ENCODE measurements around the gene ATXN3.

The ATXN3 gene

DNA sequence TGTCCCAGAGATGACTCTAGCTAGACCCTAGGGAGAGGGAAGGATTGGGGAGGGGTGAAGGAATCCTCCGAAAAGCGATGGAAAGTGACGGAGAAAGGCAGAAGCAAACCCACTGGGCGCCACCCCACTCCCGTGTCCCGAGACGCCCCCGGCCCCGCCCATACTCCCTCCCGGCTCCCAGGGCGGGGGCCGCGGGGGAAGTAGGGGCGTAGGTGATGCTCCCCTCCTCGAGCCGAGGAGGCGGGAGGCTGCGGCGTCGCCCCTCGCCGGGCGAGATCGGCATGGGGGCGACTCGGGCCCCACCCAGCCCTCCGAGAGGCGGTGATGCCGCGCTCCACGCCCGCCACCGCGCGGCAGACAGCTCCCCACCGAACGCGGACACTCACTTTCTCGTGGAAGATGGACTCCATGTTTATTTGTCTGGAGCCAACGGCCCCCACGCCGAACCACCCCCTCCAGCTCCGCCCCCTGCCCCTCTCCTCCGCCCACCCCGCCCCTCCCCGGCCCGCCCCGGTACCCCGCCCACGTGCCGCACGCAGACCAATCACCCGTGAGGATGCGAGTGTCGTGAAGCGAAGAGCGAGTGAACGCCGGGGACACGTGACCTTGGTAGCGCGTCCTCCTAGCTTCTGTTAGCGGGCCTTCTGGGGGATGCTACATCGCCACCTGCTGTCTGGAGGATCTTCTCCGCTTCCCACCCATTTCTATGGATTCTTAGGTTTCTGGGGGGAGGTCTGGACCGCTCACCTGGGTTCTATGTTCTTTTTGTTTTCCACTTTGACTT, at the start of gene ATXN3 (continued):
- TF ChIP-seq, protein P1, sequence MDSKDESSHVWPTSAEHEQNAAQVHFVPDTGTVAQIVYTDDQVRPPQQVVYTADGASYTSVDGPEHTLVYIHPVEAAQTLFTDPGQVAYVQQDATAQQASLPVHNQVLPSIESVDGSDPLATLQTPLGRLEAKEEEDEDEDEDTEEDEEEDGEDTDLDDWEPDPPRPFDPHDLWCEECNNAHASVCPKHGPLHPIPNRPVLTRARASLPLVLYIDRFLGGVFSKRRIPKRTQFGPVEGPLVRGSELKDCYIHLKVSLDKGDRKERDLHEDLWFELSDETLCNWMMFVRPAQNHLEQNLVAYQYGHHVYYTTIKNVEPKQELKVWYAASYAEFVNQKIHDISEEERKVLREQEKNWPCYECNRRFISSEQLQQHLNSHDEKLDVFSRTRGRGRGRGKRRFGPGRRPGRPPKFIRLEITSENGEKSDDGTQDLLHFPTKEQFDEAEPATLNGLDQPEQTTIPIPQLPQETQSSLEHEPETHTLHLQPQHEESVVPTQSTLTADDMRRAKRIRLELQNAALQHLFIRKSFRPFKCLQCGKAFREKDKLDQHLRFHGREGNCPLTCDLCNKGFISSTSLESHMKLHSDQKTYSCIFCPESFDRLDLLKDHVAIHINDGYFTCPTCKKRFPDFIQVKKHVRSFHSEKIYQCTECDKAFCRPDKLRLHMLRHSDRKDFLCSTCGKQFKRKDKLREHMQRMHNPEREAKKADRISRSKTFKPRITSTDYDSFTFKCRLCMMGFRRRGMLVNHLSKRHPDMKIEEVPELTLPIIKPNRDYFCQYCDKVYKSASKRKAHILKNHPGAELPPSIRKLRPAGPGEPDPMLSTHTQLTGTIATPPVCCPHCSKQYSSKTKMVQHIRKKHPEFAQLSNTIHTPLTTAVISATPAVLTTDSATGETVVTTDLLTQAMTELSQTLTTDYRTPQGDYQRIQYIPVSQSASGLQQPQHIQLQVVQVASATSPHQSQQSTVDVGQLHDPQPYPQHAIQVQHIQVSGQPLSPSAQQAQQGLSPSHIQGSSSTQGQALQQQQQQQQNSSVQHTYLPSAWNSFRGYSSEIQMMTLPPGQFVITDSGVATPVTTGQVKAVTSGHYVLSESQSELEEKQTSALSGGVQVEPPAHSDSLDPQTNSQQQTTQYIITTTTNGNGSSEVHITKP (tag by site-specific recombination; IDR thresholded peaks at IDR 0.05) = peak; percentile 96

DNA sequence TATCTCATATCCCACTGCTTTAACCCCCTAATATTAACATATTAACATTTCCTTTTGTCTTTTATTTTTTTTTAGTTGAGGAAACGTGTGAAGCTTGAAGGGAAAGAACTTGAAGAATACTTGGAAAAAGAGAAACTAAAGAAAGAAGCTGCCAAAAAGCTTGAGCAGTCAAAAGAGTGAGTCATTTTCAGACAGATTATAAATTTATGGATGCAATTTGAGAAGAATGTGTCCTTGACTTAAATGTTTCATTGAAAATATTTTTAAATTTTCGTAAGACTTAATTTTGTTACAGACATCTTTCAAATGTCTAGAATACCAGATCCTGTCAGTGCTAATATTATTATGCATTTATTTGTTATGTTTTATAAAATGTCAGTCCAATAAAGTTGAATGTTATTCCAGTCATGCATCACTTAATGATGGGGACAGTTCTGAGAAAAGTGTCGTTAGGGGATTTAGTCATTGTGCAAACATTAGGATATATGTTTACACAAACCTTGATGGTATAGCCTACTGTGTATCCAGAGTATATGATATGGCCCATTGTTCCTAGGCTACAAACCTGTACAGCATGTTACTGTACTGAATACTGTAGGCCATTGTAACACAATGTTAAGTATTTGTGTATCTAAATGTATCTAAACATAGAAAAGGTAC, 48.0 kb upstream of the ATXN3 start:
- peaks cover 52 to 68% of the 10 kb centered on the region in 2 experiments for H3K36me3 ChIP-seq (ENCODE audit: control insufficient read depth in 2 of 2, insufficient read depth in 1 of 2, low read length in 2 of 2)
- POLR2A ChIA-PET = no interaction called here
- H3K4me3 ChIP-seq (ENCODE audit: low read depth, low read length) = no peak overlapping the region
- no peaks in the 10 kb centered on the region for H3K9me3 ChIP-seq (ENCODE audit: control insufficient read depth, insufficient read depth, low read depth, low read length)
- CTCF ChIA-PET = interaction anchor here (0.6 to 1.2 kb wide), 3 partner anchors 157 to 198 kb away, joined by 3 to 4 read pairs (median 3); no protein-coding TSS in a partner anchor
- no peak overlapping the region for H3K27ac ChIP-seq (ENCODE audit: extremely low read depth, low read depth, low read length)
- H3K4me1 ChIP-seq (ENCODE audit: control insufficient read depth, insufficient read depth, low read length) = peaks cover 14% of the 10 kb centered on the region
- TF ChIP-seq ZNF529 (tag by site-specific recombination; IDR thresholded peaks at IDR 0.05; ENCODE audit: insufficient replicate concordance) (no peak), MYNN (tag by site-specific recombination; IDR thresholded peaks at IDR 0.05; ENCODE audit: borderline replicate concordance) (no peak), ZNF24 (tag by site-specific recombination; IDR thresholded peaks at IDR 0.05) (peak; percentile 51; the same call in 1 of the 2 replicates), WT1 (tag by site-specific recombination; IDR thresholded peaks at IDR 0.05) (no peak; the same call in 1 of the 2 replicates), ZNF558 (tag by site-specific recombination; IDR thresholded peaks at IDR 0.05) (no peak), PRDM1 (tag by site-specific recombination; IDR thresholded peaks at IDR 0.05) (no peak), ZNF184 (tag by site-specific recombination; IDR thresholded peaks at IDR 0.05) (0 out of 2 replicates have a peak, but pooled peaks have one; percentile 47), TRIM28 (IDR thresholded peaks at IDR 0.05; ENCODE audit: borderline replicate concordance, low read length) (no peak), SP2 (tag by site-specific recombination; IDR thresholded peaks at IDR 0.05) (0 out of 2 replicates have a peak, but pooled peaks have one; percentile 7), MZF1 (tag by site-specific recombination; IDR thresholded peaks at IDR 0.05; ENCODE audit: borderline replicate concordance) (peak; percentile 90), GLI4 (tag by site-specific recombination; IDR thresholded peaks at IDR 0.05) (no peak), ZFP69B (tag by site-specific recombination; IDR thresholded peaks at IDR 0.05) (no peak), ZNF660 (tag by site-specific recombination; IDR thresholded peaks at IDR 0.05) (no peak), ZNF138 (tag by site-specific recombination; IDR thresholded peaks at IDR 0.05; ENCODE audit: borderline replicate concordance) (no peak), ZNF391 (tag by site-specific recombination; IDR thresholded peaks at IDR 0.05; ENCODE audit: borderline replicate concordance, low read depth) (no peak), ZNF214 (tag by site-specific recombination; IDR thresholded peaks at IDR 0.05; ENCODE audit: borderline replicate concordance) (no peak), ZNF121 (tag by site-specific recombination; IDR thresholded peaks at IDR 0.05) (no peak)
- TF ChIP-seq, protein P2, sequence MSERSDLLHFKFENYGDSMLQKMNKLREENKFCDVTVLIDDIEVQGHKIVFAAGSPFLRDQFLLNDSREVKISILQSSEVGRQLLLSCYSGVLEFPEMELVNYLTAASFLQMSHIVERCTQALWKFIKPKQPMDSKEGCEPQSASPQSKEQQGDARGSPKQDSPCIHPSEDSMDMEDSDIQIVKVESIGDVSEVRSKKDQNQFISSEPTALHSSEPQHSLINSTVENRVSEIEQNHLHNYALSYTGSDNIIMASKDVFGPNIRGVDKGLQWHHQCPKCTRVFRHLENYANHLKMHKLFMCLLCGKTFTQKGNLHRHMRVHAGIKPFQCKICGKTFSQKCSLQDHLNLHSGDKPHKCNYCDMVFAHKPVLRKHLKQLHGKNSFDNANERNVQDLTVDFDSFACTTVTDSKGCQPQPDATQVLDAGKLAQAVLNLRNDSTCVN (tag by site-specific recombination; optimal IDR thresholded peaks at IDR 0.05) = no peak
- TF ChIP-seq, protein P3, sequence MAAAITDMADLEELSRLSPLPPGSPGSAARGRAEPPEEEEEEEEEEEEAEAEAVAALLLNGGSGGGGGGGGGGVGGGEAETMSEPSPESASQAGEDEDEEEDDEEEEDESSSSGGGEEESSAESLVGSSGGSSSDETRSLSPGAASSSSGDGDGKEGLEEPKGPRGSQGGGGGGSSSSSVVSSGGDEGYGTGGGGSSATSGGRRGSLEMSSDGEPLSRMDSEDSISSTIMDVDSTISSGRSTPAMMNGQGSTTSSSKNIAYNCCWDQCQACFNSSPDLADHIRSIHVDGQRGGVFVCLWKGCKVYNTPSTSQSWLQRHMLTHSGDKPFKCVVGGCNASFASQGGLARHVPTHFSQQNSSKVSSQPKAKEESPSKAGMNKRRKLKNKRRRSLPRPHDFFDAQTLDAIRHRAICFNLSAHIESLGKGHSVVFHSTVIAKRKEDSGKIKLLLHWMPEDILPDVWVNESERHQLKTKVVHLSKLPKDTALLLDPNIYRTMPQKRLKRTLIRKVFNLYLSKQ (tag by site-specific recombination; IDR thresholded peaks at IDR 0.05; ENCODE audit: borderline replicate concordance) = no peak
- TF ChIP-seq, protein P4, sequence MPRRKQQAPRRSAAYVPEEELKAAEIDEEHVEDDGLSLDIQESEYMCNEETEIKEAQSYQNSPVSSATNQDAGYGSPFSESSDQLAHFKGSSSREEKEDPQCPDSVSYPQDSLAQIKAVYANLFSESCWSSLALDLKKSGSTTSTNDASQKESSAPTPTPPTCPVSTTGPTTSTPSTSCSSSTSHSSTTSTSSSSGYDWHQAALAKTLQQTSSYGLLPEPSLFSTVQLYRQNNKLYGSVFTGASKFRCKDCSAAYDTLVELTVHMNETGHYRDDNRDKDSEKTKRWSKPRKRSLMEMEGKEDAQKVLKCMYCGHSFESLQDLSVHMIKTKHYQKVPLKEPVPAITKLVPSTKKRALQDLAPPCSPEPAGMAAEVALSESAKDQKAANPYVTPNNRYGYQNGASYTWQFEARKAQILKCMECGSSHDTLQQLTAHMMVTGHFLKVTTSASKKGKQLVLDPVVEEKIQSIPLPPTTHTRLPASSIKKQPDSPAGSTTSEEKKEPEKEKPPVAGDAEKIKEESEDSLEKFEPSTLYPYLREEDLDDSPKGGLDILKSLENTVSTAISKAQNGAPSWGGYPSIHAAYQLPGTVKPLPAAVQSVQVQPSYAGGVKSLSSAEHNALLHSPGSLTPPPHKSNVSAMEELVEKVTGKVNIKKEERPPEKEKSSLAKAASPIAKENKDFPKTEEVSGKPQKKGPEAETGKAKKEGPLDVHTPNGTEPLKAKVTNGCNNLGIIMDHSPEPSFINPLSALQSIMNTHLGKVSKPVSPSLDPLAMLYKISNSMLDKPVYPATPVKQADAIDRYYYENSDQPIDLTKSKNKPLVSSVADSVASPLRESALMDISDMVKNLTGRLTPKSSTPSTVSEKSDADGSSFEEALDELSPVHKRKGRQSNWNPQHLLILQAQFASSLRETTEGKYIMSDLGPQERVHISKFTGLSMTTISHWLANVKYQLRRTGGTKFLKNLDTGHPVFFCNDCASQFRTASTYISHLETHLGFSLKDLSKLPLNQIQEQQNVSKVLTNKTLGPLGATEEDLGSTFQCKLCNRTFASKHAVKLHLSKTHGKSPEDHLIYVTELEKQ (tag by site-specific recombination; IDR thresholded peaks at IDR 0.05; ENCODE audit: borderline replicate concordance) = no peak
- TF ChIP-seq, protein P5, sequence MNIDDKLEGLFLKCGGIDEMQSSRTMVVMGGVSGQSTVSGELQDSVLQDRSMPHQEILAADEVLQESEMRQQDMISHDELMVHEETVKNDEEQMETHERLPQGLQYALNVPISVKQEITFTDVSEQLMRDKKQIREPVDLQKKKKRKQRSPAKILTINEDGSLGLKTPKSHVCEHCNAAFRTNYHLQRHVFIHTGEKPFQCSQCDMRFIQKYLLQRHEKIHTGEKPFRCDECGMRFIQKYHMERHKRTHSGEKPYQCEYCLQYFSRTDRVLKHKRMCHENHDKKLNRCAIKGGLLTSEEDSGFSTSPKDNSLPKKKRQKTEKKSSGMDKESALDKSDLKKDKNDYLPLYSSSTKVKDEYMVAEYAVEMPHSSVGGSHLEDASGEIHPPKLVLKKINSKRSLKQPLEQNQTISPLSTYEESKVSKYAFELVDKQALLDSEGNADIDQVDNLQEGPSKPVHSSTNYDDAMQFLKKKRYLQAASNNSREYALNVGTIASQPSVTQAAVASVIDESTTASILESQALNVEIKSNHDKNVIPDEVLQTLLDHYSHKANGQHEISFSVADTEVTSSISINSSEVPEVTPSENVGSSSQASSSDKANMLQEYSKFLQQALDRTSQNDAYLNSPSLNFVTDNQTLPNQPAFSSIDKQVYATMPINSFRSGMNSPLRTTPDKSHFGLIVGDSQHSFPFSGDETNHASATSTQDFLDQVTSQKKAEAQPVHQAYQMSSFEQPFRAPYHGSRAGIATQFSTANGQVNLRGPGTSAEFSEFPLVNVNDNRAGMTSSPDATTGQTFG (tag by site-specific recombination; IDR thresholded peaks at IDR 0.05; ENCODE audit: borderline replicate concordance) = no peak
